ENCODE measurements around the gene LILRA5.

- TF ChIP-seq CTCF (conservative IDR thresholded peaks at IDR 0.05) (no peak), ZFX (IDR thresholded peaks at IDR 0.05) (no peak)
Measured at GRCh38 chr19:54319892-54320670, 7.1 kb upstream of the LILRA5 start.

Measured in C4-2B (cell line).